Astrocyte (in vitro differentiated cells and primary cell): ENCODE data around the gene CLCF1. TPM values are rescaled to one million over a fixed set of nuclear protein-coding genes. Genes with fewer than 3 reads are reported as not detected.
A peak's percentile ranks its signal among the peaks of the same experiment; 100 is the strongest.

Source experiments
- DNase-seq: peaks from one replicate; pipeline ENCODE4 v3.0.0-alpha.2; 2010; ENCODE audit warnings: low read depth
- FAIRE-seq: peaks from 2 replicates; lab custom pipeline; 2011; peaks lifted over from hg19 to GRCh38; lab: Jason Lieb, UNC
- H2AFZ ChIP-seq: 2 replicates; pipeline ENCODE4 v1.6.0; 2012; ENCODE audit warnings: low read depth, low read length, inconsistent platforms
- H3K27ac ChIP-seq: 2 replicates; pipeline ENCODE4 v1.5.1; 2011; ENCODE audit warnings: low read depth, low read length, inconsistent platforms
- H3K27me3 ChIP-seq: 2 replicates; pipeline ENCODE4 v1.6.0; 2011; ENCODE audit warnings: low read length, inconsistent platforms; ENCODE audit not compliant: insufficient read depth
- H3K36me3 ChIP-seq: 2 replicates; pipeline ENCODE4 v1.5.1; 2011; ENCODE audit warnings: low read length, inconsistent platforms; ENCODE audit not compliant: insufficient read depth
- H3K4me1 ChIP-seq: 2 replicates; pipeline ENCODE4 v1.5.1; 2011; ENCODE audit warnings: low read length, inconsistent platforms; ENCODE audit not compliant: insufficient read depth
- H3K4me2 ChIP-seq: 2 replicates; pipeline ENCODE4 v1.6.0; 2012; ENCODE audit warnings: low read length, inconsistent platforms
- H3K4me3 ChIP-seq: 2 replicates; pipeline ENCODE4 v1.5.1; 2011; ENCODE audit warnings: low read depth, mild to moderate bottlenecking, low read length, inconsistent platforms; ENCODE audit not compliant: insufficient read depth
- H3K79me2 ChIP-seq: 2 replicates; pipeline ENCODE4 v1.6.0; 2012; ENCODE audit warnings: mild to moderate bottlenecking, low read length, inconsistent platforms; ENCODE audit not compliant: insufficient read depth
- H3K9ac ChIP-seq: 2 replicates; pipeline ENCODE4 v1.6.0; 2012; ENCODE audit warnings: mild to moderate bottlenecking, low read length, inconsistent platforms
- H3K9me3 ChIP-seq: 2 replicates; pipeline ENCODE4 v1.5.1; 2012; ENCODE audit warnings: low read depth, mild to moderate bottlenecking, low read length, inconsistent platforms; ENCODE audit not compliant: insufficient read depth
- H4K20me1 ChIP-seq: 2 replicates; pipeline ENCODE4 v1.6.0; 2012; ENCODE audit warnings: low read length, inconsistent platforms; ENCODE audit not compliant: insufficient read depth
- H3K27ac Mint-ChIP-seq: one replicate; pipeline ENCODE4 v1.8.0; 2021; ENCODE audit warnings: mild to moderate bottlenecking, mixed read lengths; ENCODE audit not compliant: unreplicated experiment
- H3K27me3 Mint-ChIP-seq: one replicate; pipeline ENCODE4 v1.8.0; 2021; ENCODE audit warnings: low read depth, mixed read lengths; ENCODE audit not compliant: unreplicated experiment
- H3K36me3 Mint-ChIP-seq: one replicate; pipeline ENCODE4 v1.8.0; 2021; ENCODE audit warnings: low read depth, mixed read lengths; ENCODE audit not compliant: unreplicated experiment
- H3K4me1 Mint-ChIP-seq: one replicate; pipeline ENCODE4 v1.8.0; 2021; ENCODE audit warnings: low read depth, mixed read lengths; ENCODE audit not compliant: unreplicated experiment
- H3K4me3 Mint-ChIP-seq: one replicate; pipeline ENCODE4 v1.8.0; 2021; ENCODE audit warnings: mild to moderate bottlenecking, moderate library complexity, mixed read lengths; ENCODE audit not compliant: unreplicated experiment
- H3K9me3 Mint-ChIP-seq: one replicate; pipeline ENCODE4 v1.8.0; 2021; ENCODE audit warnings: mild to moderate bottlenecking, mixed read lengths; ENCODE audit not compliant: unreplicated experiment
- EZH2 ChIP-seq: IDR thresholded peaks from 2 replicates; pipeline ENCODE4 v1.6.1; 2012; ENCODE audit warnings: mild to moderate bottlenecking, low read length, inconsistent platforms; ENCODE audit not compliant: insufficient read depth
- total RNA-seq: library from RNA; stranded (reverse); gene quantifications from 2 replicates; pipeline ENCODE4 v1.2.1, GENCODE V29; 2021
- TF ChIP-seq, protein P1 (sequence below): IDR thresholded peaks from 2 replicates; pipeline ENCODE4 v1.5.1; 2011; ENCODE audit warnings: low read depth, mild to moderate bottlenecking, inconsistent platforms, low read length, moderate library complexity; ENCODE audit not compliant: insufficient read depth

CLCF1 gene
- total RNA-seq, 1 donor from 2014 or later, result 17.6 TPM

DNA sequence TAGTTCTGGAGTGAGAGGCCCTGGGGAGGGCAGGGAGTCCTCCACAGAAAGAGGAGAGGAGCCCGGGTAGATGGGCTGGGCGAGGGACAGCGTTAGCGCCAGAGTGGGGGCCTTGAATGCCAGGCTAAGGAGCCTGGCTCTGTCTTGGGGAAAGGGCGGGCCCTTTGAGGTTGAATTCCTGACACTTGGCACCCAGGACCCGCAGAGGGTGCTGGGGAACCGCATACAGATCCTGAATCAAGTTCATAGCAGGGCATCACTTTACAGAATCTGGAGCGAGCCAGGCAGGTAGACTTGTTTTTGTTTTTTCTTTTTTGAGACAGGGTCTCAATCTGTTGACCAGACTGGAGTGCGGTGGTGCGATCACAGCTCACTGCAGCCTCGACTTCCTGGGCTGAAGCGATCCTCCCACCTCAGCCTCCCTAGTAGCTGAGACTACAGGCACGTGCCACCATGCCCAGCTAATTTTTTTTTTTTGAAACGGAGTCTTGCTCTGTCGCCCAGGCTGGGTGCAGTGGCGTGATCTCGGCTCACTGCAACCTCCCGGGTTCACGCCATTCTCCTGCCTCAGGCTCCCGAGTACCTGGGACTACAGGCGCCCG, 48.1 kb upstream of the CLCF1 start:
- Mint-ChIP-seq H3K36me3 (peaks cover 2% of the 10 kb centered on the region), H3K4me1 (peaks cover under 1% of the 10 kb centered on the region), H3K27ac (peak overlapping the region; percentile 34), H3K4me3 (peak overlapping the region; percentile 73), H3K27me3 (peaks cover 13% of the 10 kb centered on the region), H3K9me3 (no peaks in the 10 kb centered on the region)
- peak overlapping the region; percentile 94 for H3K4me2 ChIP-seq
- H4K20me1 ChIP-seq, result no peaks in the 10 kb centered on the region
- TF ChIP-seq EZH2, result no peak
- TF ChIP-seq, protein P1, sequence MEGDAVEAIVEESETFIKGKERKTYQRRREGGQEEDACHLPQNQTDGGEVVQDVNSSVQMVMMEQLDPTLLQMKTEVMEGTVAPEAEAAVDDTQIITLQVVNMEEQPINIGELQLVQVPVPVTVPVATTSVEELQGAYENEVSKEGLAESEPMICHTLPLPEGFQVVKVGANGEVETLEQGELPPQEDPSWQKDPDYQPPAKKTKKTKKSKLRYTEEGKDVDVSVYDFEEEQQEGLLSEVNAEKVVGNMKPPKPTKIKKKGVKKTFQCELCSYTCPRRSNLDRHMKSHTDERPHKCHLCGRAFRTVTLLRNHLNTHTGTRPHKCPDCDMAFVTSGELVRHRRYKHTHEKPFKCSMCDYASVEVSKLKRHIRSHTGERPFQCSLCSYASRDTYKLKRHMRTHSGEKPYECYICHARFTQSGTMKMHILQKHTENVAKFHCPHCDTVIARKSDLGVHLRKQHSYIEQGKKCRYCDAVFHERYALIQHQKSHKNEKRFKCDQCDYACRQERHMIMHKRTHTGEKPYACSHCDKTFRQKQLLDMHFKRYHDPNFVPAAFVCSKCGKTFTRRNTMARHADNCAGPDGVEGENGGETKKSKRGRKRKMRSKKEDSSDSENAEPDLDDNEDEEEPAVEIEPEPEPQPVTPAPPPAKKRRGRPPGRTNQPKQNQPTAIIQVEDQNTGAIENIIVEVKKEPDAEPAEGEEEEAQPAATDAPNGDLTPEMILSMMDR, result no peak
- peak overlapping the region; percentile 54 for H2AFZ ChIP-seq
- peaks cover 8% of the 10 kb centered on the region for H3K4me1 ChIP-seq
- H3K27me3 ChIP-seq, result no peaks in the 10 kb centered on the region
- peak overlapping the region; percentile 11 for H3K4me3 ChIP-seq
- no peaks in the 10 kb centered on the region for H3K9me3 ChIP-seq
- H3K79me2 ChIP-seq, result no peaks in the 10 kb centered on the region
- no peak overlapping the region for H3K27ac ChIP-seq
- no peaks in the 10 kb centered on the region for H3K36me3 ChIP-seq
- FAIRE-seq, result no peak
- H3K9ac ChIP-seq, result no peak overlapping the region
- no peak for DNase-seq

DNA sequence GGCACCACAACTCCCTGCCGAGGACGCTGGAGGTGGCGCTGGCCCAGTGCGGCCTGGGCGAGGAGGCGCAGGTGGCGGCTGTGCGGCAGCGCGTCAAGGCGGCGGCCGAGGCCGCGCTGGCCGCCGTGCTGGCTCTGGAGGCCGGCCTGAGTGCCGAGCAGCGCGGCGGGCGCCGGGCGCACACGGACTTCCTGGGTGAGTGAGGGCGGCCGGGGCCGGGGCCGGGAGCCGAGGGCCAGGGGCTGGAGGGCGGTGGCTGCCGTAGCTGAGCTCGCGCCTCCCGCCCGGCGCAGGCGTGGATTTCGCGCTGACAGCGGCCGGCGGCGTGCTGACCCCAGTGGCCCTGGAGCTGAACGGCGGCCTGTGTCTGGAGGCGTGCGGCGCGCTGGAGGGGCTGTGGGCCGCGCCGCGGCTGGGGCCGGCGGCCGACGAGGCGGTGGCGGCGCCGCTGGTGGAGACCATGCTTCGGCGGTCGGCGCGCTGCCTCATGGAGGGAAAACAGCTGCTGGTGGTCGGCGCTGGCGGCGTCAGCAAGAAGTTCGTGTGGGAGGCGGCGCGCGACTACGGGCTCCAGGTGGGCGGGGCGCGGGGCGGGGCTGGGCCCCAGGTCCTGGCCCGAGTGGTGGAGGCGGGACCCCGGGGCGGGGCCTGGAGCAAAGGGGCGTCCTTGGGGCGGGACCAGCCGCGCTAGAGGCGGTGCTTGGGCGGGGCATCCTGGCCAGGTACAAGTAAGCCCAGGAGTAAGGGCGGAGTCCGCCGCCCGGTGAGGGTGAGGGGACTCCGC, 47.4 kb upstream of the CLCF1 start:
- H3K4me3 Mint-ChIP-seq, result peak overlapping the region; percentile 73
- no peak for TF ChIP-seq EZH2
- TF ChIP-seq, protein P1, result no peak
- peaks cover 8% of the 10 kb centered on the region for H3K4me1 ChIP-seq
- no peaks in the 10 kb centered on the region for H3K9me3 ChIP-seq
- peak overlapping the region; percentile 74 for H3K9ac ChIP-seq
- H2AFZ ChIP-seq, result peak overlapping the region; percentile 92
- no peaks in the 10 kb centered on the region for H3K36me3 ChIP-seq
- no peak overlapping the region for H3K27ac Mint-ChIP-seq
- no peak for FAIRE-seq
- H3K79me2 ChIP-seq, result no peaks in the 10 kb centered on the region
- H3K27ac ChIP-seq, result peak overlapping the region; percentile 53
- H3K4me1 Mint-ChIP-seq, result peaks cover 1% of the 10 kb centered on the region
- peak overlapping the region; percentile 94 for H3K4me2 ChIP-seq
- H3K27me3 Mint-ChIP-seq, result peaks cover 20% of the 10 kb centered on the region
- peak overlapping the region; percentile 65 for H3K4me3 ChIP-seq
- H3K36me3 Mint-ChIP-seq, result peaks cover 2% of the 10 kb centered on the region
- no peaks in the 10 kb centered on the region for H3K27me3 ChIP-seq
- H3K9me3 Mint-ChIP-seq, result no peaks in the 10 kb centered on the region
- DNase-seq, result peak; percentile 67
- H4K20me1 ChIP-seq, result no peaks in the 10 kb centered on the region

DNA sequence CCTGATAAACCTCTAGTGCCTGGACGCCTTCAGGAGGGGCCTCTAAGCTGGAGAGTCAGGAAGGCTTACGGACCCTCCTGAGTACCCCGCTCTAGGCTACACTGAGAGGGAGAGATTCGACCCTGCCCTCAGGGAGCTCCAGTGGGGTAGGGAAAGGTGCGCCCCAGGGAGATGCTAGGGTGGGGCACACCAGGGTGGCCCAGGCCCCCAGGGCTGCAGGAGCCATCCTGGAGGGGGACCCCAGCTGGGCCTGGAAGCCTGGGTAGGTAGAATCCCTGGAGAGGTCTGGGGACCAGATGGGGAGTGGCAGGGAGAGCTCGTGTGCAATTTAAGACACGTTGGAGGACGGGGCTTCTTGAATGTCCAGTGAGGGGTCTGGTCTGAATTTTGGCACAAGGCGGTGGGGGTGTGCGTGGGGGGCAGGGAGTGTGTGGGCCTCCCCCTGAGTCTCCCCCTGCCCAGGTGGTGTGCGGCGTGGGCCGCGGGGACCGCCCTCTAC, 46.8 kb upstream of the CLCF1 start:
- peak overlapping the region; percentile 92 for H2AFZ ChIP-seq
- no peaks in the 10 kb centered on the region for H4K20me1 ChIP-seq
- peak overlapping the region; percentile 65 for H3K4me3 ChIP-seq
- Mint-ChIP-seq H3K4me3 (peak overlapping the region; percentile 73), H3K36me3 (peaks cover 2% of the 10 kb centered on the region), H3K27me3 (peaks cover 20% of the 10 kb centered on the region), H3K9me3 (no peaks in the 10 kb centered on the region), H3K4me1 (peaks cover 1% of the 10 kb centered on the region), H3K27ac (no peak overlapping the region)
- no peak overlapping the region for H3K27ac ChIP-seq
- peak overlapping the region; percentile 94 for H3K4me2 ChIP-seq
- no peaks in the 10 kb centered on the region for H3K36me3 ChIP-seq
- no peaks in the 10 kb centered on the region for H3K27me3 ChIP-seq
- peak overlapping the region; percentile 74 for H3K9ac ChIP-seq
- no peak for FAIRE-seq
- H3K9me3 ChIP-seq, result no peaks in the 10 kb centered on the region
- no peaks in the 10 kb centered on the region for H3K79me2 ChIP-seq
- peaks cover 8% of the 10 kb centered on the region for H3K4me1 ChIP-seq
- DNase-seq, result no peak
- TF ChIP-seq, protein P1, result no peak
- no peak for TF ChIP-seq EZH2
